ENCODE measurements around the gene C14orf132.

Gene C14orf132

DNA sequence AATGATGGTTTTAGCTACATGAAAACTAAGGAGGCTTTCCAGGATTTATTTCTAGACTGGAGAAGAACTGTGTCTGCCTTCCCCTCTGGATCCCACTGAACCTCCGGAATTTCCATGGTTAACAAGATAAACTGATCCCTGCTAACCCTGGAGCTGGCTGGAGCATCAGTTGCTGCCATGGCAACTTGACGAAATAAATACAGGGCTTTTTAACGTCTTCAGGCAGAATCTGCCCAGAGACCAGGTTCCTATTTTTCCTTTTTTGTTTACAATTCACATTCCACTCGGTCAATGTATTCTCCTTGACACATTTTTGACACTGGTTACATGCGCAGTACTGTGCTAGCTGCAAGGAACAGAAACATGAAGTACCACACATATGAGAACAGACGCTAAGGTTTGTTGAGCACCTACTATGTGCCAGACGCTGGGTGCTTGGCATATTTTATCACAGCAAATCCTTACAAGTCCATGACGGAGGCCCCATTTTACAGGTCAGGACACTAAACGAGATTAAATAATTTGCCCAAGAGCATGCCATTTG lies 1.7 kb downstream of the C14orf132 start:
- no peak for DNase-seq

DNA sequence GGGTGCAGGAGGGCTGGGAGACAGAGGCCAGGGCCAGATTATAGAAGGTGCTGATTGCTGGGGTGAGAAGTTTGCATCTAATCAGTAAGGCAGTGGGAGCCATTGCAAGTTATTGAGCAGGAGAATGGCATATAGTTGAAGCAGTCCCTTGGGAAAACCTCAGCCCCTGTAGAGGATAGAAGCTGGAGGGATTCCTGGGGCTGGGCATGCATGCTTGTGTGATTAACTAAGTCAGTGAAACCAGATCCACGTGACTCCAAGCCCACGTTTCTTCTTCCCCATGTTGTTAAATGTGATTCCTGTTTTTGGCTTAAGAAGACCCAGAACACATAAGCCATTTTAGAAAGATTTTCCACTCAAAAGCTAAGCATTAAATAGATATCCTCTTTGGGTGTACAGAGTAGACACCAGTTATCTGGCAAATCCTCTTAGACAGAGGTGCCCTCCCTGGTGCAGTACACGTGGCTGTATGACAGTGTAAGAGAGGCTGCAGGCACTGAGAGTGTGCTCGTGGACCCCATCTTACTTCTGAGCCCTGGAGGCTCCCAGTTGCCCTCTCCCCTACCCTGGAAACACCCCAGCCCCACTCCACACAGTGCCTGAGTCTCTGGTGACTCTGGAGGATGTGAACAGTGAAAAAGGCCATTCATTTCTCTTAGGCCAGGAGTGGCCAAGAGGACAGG lies 3.2 kb downstream of the C14orf132 start:
- no peak for DNase-seq

- DNase-seq = no peak
These were observed 7.5 kb downstream of the C14orf132 start for GRCh38 chr14:96046630-96047029.

DNA sequence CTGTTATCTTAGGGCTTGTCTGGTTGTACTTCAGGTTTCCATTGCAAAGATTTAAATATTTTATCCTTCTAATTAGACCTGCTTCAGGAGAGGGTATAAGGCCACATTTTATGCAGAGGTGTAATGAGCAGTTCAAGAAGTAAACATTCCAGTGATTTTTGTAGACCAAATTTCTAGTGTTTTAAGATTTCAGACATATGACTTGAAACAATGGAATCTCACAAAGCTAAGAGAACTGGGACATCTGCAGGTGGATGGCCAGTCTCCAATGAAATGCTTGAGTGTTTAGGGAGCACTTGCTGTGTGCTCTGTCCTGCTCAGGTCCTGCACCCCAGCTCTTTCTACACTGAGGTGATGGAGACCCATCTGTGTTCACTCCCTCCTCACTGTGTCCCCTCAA lies 7.9 kb downstream of the C14orf132 start:
- DNase-seq = no peak

- DNase-seq = no peak
These were observed 10.8 kb downstream of the C14orf132 start for GRCh38 chr14:96049932-96050331.

GRCh38 chr14:96050482-96050881 lies 11.3 kb downstream of the C14orf132 start:
- no peak for DNase-seq

DNA sequence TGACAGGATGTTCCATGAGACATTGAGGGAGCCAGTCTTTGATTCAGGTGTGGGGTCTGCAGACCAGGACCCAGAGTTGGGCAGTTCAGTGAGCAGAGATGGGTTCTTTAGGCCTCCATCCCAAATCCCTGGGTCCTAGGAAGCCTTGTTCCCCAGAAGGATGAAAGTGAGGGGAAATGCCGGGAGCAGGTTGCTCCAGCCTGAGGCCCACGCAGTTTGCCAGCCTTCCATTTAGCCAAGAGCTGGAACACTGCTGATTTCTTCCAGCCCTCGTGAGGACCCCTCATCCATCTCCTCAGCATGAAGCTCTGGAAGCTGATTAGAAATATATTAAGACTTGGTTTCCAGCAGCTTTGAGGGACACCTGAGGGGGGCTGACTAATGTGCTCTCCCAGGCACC lies 12.1 kb downstream of the C14orf132 start:
- DNase-seq = no peak

DNA sequence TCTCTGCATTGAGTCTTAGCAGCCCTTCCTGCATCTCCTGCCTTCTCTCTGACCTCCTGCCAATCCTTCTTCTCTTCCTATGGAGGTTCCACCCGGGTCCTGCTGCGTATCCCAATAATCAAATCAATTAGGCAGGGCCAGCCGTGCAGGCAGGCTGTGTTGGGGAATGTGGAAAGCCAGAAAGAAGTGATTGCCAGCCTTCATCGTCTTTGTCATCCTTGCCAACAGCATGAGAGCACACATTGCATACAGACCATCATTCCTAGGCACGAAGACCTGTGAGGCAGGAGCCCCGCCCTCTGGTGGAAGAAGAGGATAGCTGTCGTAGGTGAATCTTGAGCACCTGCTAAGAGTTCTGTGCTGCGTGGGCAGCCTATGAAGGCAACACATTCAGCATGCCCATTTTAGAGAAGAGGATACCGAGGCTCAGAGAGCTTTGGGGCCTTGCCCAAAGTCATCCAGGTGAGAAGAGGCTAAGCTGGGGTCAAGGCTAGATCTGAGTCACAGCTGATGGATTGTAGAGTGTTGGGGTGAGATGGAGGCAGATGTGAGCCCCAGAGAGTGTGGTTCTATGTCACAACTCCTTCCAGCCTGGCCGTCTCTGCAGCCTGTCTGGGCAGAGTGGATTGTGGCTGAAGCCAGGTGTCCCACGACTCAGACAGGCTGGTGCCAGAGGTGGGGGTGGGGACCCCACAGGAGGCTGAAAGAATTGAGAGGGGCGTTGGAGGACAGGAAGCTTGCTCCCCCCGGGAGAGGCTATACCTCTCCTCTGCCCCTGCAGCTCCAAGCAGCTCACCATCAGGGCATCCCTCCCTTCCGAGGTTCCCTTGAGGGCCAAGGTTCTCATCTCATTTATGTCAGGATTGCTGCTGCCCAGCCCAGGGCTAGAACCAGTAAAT lies 12.7 kb downstream of the C14orf132 start:
- no peak for DNase-seq

DNA sequence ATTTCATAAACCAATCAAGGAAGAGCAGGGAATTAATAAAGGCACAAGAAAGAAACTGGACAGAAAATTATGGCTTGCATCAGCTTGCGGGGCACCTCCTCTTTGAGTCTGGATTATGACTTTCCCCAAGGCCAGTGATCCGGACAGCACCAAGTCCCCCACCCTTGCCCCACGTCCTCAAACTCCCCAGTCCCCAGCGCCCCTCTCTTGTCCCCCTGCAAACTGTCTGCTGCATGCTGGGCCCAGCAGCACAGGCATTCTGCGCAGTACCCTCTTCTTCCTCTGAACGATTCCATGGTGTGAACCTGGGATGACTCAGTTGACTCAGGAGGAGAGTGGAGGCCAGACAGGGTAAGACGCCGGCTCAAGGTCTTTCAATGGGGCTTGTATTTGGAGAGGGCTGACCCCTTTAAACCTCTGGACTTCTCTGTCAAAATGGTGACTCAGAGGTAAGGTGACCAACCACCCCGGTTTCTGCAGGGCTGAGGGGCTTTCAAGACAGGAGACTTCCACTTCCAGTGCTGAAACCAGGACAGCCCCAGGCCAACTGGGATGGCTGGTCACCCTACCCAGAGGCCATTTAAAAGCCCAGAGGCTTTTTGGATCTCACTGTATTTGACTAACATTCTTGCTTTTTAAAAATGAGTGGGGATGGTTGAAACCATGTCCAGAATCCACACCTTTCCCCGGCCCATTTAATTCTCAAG lies 13.5 kb downstream of the C14orf132 start:
- no peak for DNase-seq

DNA sequence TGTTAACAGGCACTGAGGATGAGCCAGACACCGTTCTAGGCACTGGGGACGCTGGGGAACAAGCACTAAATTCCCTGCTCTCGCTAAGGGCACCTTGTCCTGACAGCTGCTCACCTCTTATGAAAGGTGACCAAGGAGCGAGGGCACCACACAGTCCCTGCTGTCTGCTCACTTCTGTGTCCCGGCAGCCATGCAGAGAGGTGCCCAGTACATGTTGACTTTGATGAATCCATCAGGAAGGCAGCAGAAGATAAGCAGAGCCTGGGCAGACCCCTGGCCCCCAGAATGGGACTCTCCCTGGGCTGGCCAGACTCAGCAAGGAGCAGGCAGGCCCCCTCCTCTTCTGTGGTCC lies 14.1 kb downstream of the C14orf132 start:
- DNase-seq = no peak

- DNase-seq = no peak
These were observed 14.6 kb downstream of the C14orf132 start for GRCh38 chr14:96053600-96054381.

DNA sequence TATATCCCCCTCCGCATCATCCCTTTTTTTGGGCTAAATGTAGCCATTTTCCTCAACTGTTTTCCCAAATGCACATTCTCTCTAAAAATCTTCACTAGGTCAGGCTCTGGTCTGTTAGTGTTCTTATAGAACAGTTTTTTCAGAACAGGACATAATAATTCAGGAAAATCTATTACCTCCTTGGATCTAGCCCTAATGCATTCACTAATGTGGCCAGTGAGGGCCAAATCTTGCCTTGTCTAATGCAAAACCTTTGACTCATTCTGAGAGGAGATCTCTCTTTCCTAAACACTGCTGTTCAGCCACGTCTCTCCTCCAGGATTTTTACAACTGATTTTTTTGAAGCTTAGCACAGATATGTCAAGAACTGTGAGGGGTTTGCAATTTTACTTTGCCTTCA lies 15.5 kb downstream of the C14orf132 start:
- no peak for DNase-seq

GRCh38 chr14:96055065-96055752 lies 16.0 kb downstream of the C14orf132 start:
- DNase-seq = no peak

DNA sequence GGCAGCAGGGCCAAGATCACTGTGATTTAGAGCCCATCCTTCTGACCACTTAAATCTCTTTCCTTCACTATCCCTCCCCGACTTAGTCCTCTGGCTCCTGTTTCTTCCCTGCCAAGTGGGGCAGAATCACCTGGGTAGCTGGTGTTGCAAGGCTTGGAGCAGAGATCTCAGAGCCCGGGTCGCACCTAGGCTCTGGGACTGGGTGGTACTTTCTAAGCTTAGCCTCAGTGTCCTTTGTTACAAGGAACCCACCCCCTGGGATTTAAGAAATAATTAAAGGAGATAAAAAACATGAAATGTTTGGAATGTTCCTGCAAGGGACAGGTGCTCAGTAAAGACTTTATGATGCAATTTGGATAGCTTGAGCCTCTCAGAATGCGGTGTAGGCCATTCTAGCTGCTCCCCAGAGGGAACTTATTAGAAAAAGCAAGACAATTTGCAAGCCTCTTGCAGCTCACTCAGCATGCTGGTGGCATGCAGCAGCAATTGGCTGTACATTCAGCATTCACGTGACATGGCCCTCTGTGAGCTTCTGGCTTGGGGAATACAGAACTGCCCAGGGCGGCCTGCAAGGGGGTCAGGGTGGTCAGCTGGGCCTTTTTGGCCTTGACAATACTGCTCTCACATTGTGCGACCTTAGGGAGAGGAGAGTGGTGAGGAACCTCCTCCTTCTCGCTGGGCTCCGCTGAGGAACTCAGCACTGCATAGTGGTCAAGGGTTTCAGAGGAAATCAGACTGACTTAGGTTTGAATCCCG lies 16.8 kb downstream of the C14orf132 start:
- no peak for DNase-seq

GRCh38 chr14:96056509-96057422 lies 17.6 kb downstream of the C14orf132 start:
- DNase-seq = no peak

GRCh38 chr14:96057738-96058137 lies 18.6 kb downstream of the C14orf132 start:
- no peak for DNase-seq

DNA sequence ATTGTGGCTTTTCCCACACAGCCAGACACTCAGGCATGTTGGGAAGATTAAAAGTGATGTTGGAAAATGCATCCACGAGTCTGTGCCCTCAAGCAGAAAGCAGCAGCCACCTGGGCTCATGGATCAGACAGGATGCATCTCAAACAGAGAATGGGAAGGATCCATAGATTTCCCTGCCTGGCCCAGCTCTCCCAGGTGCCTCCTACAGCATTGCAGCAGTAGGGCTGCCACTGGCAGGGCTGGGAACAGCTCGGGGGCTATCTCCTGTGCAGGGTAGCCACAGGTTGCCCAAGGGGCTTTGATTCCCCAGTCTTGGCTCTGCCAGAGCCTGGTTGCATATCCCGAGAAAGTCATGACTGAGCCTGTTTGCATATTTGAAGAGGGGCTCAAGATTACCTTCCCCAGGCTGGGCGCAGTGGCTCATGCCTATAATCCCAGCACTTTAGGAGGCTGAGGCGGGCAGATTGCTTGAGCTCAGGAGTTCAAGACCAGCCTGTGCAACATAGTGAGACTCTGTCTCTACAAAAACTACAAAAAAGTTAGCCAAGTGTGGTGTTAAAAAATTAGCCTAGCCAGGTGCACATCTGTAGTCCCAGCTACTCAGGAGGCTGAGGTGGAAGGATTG lies 19.5 kb downstream of the C14orf132 start:
- DNase-seq = no peak

DNA sequence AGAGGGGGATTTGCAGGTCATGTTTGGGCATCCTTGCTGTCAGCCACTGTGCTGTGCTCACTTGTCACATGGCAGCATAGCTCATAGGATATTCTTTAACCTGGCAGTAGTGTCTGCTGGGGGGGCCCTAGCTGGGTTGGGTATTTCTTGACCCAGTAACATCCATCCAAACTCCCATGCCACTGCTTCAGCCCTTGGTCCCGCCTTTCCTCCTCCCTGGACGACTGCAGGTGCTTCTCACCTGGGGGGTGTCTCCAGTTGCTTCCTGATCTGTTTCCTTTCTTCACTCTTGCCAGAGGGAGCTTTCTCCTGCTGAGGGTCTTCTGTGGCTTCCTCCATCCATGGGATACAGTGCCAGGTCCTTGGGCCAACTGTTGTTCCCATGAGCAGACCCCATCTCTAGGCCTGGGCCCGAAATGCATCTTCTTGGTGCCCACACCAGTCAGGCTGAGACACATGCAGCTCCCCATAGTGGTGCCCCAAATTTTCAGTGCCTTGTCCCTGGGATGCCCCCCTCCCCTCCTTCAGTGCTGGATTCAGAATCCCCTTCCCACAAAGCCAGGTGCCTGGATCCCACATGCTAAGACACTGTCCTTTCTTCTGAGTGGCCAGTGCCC lies 20.5 kb downstream of the C14orf132 start:
- DNase-seq = no peak
